ENCODE results near the gene SRSF9.
"Not testable (repeated sequence)": the region's sequence is repeated elsewhere in the genome, so short reads cannot be mapped to it uniquely, and the experiment has no call there.

SRSF9 gene

GRCh38 chr12:120469450-120470149 is at the start of gene SRSF9:
Gene SRSF9, minus strand, starts transcription at chr12:120469748. Its CDS starts 139 bp downstream, at chr12:120469609.
- DNase-seq = peak; percentile 95

GRCh38 chr12:120519324-120519723 is 49.8 kb upstream of the SRSF9 start:
- DNase-seq = not testable (repeated sequence)

GRCh38 chr12:120515496-120515895 is 45.9 kb upstream of the SRSF9 start:
- DNase-seq = no peak

GRCh38 chr12:120514002-120514401 is 44.5 kb upstream of the SRSF9 start:
- no peak for DNase-seq

- DNase-seq = no peak
Measured at GRCh38 chr12:120508537-120508936, 39.0 kb upstream of the SRSF9 start.

- DNase-seq = no peak
Measured at GRCh38 chr12:120504587-120504986, 35.0 kb upstream of the SRSF9 start.

- DNase-seq = no peak
Measured at GRCh38 chr12:120500581-120500980, 31.0 kb upstream of the SRSF9 start.

- no peak for DNase-seq
Measured at GRCh38 chr12:120498870-120499515, 29.4 kb upstream of the SRSF9 start.

GRCh38 chr12:120497524-120498150 is 28.1 kb upstream of the SRSF9 start:
- no peak for DNase-seq

GRCh38 chr12:120496413-120497340 is 27.1 kb upstream of the SRSF9 start:
- DNase-seq = peak; percentile 19

GRCh38 chr12:120495731-120496412 is 26.3 kb upstream of the SRSF9 start, which contains the start of gene DYNLL1:
Gene DYNLL1, plus strand, starts transcription at chr12:120496113. Its CDS starts 309 bp downstream, at chr12:120496422.
- peak; percentile 96 for DNase-seq

- no peak for DNase-seq
Measured at GRCh38 chr12:120495186-120495730, 25.7 kb upstream of the SRSF9 start.

GRCh38 chr12:120490833-120491512 is 21.4 kb upstream of the SRSF9 start:
- no peak for DNase-seq

GRCh38 chr12:120490325-120490724 is 20.8 kb upstream of the SRSF9 start:
- DNase-seq = no peak

- DNase-seq = no peak
Measured at GRCh38 chr12:120489018-120489417, 19.5 kb upstream of the SRSF9 start.

GRCh38 chr12:120488057-120488640 is 18.6 kb upstream of the SRSF9 start:
- DNase-seq = no peak

- not testable (repeated sequence) for DNase-seq
Measured at GRCh38 chr12:120487552-120487951, 18.0 kb upstream of the SRSF9 start.

GRCh38 chr12:120485961-120486881 is 16.7 kb upstream of the SRSF9 start:
- DNase-seq = no peak

- no peak for DNase-seq
Measured at GRCh38 chr12:120483621-120484020, 14.1 kb upstream of the SRSF9 start.

All from activated effector memory CD4-positive, alpha-beta T cell treated with Interleukin-2 at 50 U/mL for 16 hours (primary cell).